Right lobe of liver (tissue), 4 donors: ENCODE data around the gene KEL.

ENCODE experiments used
- CTCF ChIP-seq, 4 donors: fragments of 200-600 bp in 3 of 4; fragments of 450-650 bp in 1 of 4; IDR thresholded peaks; one replicate each; pipeline versions ENCODE4 v1.5.1 to v1.8.0; 2016 to 2022; ENCODE audit warnings: antibody characterized with exemption in 4 of 4, mild to moderate bottlenecking in 2 of 4
- POLR2A ChIP-seq: fragments of 450-650 bp; IDR thresholded peaks from one replicate; pipeline ENCODE4 v1.6.1; 2017; ENCODE audit warnings: antibody characterized with exemption, mild to moderate bottlenecking
- donor health status: DM: no; HTN: no; CAD: no.
- donor health status: DM: no; HTN: no; CAD: no.
- donor health status: DM: no; HTN: yes; CAD: no.

- TF ChIP-seq CTCF (IDR thresholded peaks at IDR 0.05) (no peak), POLR2A (no peak)
These were observed 34.9 kb downstream of the KEL start for GRCh38 chr7:142927085-142927745.
